Stimulated activated CD4-positive, alpha-beta T cell treated with anti-CD3 and anti-CD28 coated beads, Interleukin-1b, Interleukin-23, amount 100 ng/mL, for 24 hours (primary cell): Measurements from ENCODE around the gene SPTB.
"Not testable (repeated sequence)": the region's sequence is repeated elsewhere in the genome, so short reads cannot be mapped to it uniquely, and the experiment has no call there.

ENCODE experiments used
- DNase-seq, 4 experiments: peaks; one replicate each; pipeline ENCODE4 v3.0.0-alpha.2; 2020; ENCODE audit warnings: low read depth in 4 of 4, low spot score in 1 of 4

Gene SPTB

GRCh38 chr14:64824471-64824870, 55.2 kb downstream of the SPTB start:
- no peak for DNase-seq

DNA sequence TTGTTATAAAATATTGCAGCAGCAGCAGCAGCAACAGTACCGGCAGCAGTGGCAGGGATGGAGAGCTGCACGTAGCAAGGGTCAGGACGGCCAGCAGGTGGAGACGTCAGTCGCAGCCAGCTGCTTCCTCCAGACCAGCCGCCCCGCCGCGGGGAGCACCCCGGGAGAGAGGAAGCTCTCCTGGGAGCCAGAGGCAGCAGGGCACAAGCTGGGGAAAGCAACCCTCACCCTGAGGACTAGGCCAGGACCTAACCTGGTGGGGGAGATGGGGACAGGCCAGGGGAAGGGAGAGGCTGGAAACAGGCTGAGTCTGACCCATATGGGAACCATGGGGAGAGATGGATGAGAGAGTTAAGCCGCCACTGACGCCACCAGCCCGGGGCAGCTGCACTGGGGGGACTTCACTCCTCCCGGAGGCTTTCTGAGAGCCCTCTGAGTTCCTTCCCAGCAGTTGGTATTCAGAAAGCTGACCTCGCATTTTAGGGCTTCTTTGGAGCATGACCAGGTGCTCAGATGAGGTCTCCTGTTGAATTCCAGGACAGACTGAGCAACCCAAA, 56.3 kb downstream of the SPTB start:
- peak; percentile 35 to 55 (median 48) for DNase-seq

DNA sequence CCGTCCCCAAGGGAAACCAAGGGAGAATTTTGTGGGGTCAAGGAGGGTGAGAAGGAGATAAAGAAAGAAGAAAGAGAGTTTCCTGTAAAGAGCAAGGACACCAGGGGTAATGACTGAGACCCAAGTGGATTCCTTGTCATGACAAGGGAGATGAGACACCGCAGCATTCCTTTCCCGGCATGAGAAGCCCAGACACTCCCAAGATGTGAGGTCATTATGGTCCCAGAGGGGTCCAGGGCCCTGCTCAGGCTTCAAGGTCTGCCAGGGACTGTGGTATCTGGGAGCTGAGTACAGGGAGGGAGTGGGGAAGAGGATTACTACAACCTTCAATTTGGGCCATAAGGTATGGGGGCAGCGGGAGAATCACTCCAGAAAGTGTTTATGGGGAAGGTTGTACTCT, 58.1 kb downstream of the SPTB start:
- DNase-seq, result no peak

- no peak for DNase-seq
These were observed 61.6 kb downstream of the SPTB start for GRCh38 chr14:64818151-64818550.

DNA sequence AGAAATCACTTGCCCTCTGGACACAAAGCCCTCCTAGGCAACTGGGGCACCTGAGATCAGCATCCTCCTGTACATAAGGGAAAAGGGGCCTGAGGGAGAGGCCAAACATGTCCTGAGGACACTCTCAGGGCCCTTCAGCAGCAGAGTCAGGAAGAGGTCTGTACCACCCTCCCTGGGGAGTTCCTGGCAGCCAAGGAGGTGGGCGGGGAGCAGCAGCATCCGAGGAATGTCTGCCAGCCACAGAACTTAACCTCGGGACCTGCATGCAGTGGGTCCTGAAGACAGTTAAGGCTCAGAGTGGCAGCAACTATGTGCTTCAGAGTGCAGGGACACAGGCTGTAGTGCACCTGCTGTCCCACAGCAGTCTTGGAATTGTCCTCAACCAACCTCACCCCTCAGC, 62.1 kb downstream of the SPTB start:
- DNase-seq, result no peak

- DNase-seq, result no peak
These were observed 63.4 kb downstream of the SPTB start for GRCh38 chr14:64816221-64816783.

DNA sequence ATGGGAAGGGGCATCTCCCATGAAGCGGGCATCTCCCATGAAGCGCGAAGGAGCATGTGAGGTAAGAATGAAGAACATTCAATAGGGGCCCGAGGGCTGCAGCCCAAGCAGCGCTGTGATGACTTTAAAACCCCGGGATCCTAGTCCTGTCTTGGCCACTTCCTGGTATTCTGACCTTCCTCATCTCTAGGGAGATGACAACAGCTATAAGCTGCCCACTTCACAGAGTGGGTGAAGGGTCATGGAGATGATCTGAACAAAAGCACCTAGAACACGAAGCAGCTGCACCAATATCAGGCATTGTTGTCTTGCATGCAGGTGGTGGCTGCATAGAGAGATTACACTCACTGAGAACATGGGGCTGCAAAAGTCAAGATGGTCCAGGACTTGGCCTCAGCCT, 64.5 kb downstream of the SPTB start:
- DNase-seq, result no peak

GRCh38 chr14:64812412-64812811, 67.3 kb downstream of the SPTB start:
- DNase-seq, result peak in 1 of 4 experiments; percentile 9

GRCh38 chr14:64811676-64812075, 68.0 kb downstream of the SPTB start:
- no peak for DNase-seq

GRCh38 chr14:64808449-64808848, 71.3 kb downstream of the SPTB start:
- no peak for DNase-seq

DNA sequence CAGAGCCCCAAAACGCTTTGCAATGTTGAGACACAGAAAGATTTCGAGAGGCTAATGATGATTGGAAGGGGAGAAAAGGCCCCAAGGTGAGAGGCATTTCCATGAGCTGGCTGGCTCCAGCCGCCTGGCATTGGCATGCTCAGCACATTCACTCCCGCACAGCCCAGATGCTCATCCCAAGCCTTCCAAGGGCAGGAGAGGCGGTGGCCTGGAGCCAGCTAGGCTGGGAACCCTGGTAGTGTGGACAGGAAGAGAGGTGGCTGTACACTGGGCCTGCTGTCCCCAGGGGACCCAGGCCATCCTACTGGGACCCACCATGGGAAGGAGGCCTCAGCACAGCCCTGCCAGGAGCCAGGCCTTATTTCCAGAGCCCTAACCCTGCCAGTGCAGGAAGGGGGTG, 72.2 kb downstream of the SPTB start:
- DNase-seq, result no peak

DNA sequence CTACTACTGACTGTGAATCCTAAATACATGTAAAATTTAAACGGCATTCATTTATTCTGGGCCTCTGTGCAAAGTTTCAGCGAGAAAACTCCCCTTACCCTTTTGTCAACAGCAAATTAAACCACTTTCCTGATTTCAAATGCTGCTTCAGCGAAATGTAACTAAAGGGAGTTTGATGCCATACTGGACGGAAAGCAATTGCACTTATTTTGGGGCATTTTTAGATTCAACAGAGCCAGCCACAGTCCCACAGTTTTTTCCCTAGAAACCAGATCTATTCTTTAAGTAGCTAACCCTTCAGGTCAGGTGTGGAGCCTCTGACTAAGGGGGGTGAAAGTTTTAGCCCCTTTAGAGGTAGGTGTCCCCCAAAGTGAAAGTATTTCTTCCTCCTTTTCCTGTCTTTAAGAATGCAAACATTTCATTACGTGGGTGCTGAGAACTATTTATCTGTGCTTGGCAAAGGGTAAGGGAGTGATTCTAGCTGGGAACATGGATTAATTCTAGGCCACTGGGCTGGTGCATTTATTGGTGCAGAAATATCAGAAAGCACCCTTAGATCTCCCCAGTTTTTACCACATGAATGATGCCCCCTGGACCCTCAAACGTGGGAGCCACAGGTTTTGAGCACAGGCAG, 72.7 kb downstream of the SPTB start:
- no peak for DNase-seq

GRCh38 chr14:64806202-64806861, 73.4 kb downstream of the SPTB start:
- no peak for DNase-seq

GRCh38 chr14:64805646-64806045, 74.1 kb downstream of the SPTB start:
- not testable (repeated sequence) for DNase-seq

- DNase-seq, result no peak
These were observed 74.9 kb downstream of the SPTB start for GRCh38 chr14:64804754-64805260.

GRCh38 chr14:64801800-64802199, 77.9 kb downstream of the SPTB start:
- no peak for DNase-seq

DNA sequence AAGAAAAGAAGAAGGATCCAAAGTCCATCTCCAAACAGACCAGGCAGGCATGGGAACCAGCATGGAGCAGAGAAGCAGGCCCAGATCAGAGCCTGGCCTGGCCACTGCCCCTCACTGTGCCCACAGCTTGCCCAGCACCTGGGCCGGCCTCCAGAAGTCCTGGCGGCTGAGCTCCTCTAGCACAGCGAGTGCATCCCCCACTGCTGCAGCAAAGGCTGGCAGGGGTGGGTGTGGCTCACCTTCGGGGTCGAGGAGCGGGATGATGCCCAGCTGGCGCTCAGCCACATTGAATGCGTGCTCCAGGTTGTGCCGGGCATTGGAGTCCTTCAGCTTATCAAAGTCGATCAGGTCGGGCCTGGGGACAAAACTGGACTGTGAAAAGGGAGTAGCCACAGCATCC, 78.7 kb downstream of the SPTB start:
- no peak for DNase-seq

- DNase-seq, result no peak
These were observed 79.7 kb downstream of the SPTB start for GRCh38 chr14:64800000-64800399.

- DNase-seq, result no peak
These were observed 80.2 kb downstream of the SPTB start for GRCh38 chr14:64799555-64799954.

DNA sequence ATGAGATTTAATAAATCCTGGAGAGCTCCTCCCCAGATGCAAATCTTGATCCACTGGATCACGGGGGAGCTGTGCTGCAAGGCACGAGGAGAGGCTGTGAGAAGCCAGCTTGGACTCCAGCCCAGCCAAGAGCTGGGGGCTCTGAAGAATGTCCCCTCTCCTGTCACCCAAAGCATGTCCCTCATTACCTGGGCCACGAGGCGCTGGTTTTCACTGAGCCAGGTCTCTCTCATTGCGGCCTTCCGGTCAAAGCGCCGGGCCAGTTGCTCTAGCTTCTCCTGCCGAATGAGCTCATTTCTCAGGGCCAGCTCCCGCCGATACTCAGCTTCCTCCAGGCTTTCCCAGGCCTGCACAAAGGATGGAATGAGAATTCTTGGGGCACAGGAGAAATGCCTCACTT, 83.3 kb downstream of the SPTB start:
- DNase-seq, result no peak

DNA sequence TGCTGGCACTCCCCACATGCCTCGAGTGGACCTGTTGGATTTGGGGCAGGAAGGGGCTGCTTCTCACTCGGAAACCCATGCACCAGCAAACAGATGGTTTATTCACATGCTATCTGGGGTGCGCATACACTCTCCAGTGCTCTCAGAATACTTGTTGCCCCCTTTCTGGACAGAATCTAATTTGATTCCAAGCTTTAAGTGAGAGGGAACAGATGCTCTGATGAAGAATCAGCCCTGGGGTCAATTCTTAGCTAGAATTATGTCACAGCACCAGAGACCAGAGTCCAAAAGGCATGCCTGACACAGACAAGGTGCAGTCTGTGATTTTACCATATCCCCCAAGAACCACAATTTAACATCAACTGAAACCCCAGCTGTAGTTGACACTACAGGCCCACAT, 83.8 kb downstream of the SPTB start:
- no peak for DNase-seq

GRCh38 chr14:64795211-64795610, 84.5 kb downstream of the SPTB start:
- DNase-seq, result no peak
